K562 (cell line): ENCODE measurements around the gene GLB1L. TPM values are rescaled to one million over a fixed set of nuclear protein-coding genes. Genes with fewer than 3 reads are reported as not detected.

Experiments
- CREM ChIP-seq: IDR thresholded peaks from 2 replicates; pipeline ENCODE4 v1.6.1; 2014; ENCODE audit warnings: antibody characterized with exemption, low read depth
- CTBP1 ChIP-seq: fragments of 450-650 bp; IDR thresholded peaks from 2 replicates; pipeline ENCODE4 v1.6.1; 2016; ENCODE audit warnings: borderline replicate concordance
- DMBX1 ChIP-seq: fragments of 250-450 bp; sonication (Bioruptor Pico); IDR thresholded peaks from 2 replicates; pipeline ENCODE4 v1.8.0; 2022; ENCODE audit warnings: inconsistent platforms, mild to moderate bottlenecking, moderate library complexity, borderline replicate concordance
- ETV1 ChIP-seq: fragments of 450-650 bp; conservative IDR thresholded peaks from 2 replicates; pipeline ENCODE4 v1.6.1; 2016; ENCODE audit warnings: missing genetic modification characterization, control low read depth, low read depth, missing compliant biosample characterization
- RFX7 ChIP-seq: fragments of 250-450 bp; sonication (Bioruptor Pico); IDR thresholded peaks from 2 replicates; pipeline ENCODE4 v1.5.1; 2021; ENCODE audit warnings: mild to moderate bottlenecking
- SMARCB1 ChIP-seq: IDR thresholded peaks from 2 replicates; pipeline ENCODE4 v1.6.1; 2011; ENCODE audit warnings: improper control_type of control experiment, low read depth; ENCODE audit not compliant: insufficient read length
- THRAP3 ChIP-seq: fragments of 450-650 bp; IDR thresholded peaks from 2 replicates; pipeline ENCODE4 v1.6.1; 2016; ENCODE audit warnings: mild to moderate bottlenecking, inconsistent platforms, borderline replicate concordance
- ZNF583 ChIP-seq: fragments of 250-450 bp; sonication (Bioruptor Pico); IDR thresholded peaks from 2 replicates; pipeline ENCODE4 v1.4.0; 2020
- polyA plus RNA-seq, 8 experiments: library from polyadenylated mRNA; depleted of rRNA in 4 of 8; stranded (reverse) in 5 of 8; unstranded in 3 of 8; fragments of >200 nt; fragmentation: Nextera tagmentation in 2 of 8; fragmentation: Illumina TruSeq in 1 of 8; extraction: Ambion mirVana in 2 of 8; extraction: Trizol in 1 of 8; gene quantifications; 2 replicates each; pipeline versions ENCODE4 v1.2.1 to v1.2.3, GENCODE V29; 2011 to 2014; ENCODE audit warnings: inconsistent platforms in 1 of 8, missing spikeins in 1 of 8
- total RNA-seq, 7 experiments: library from RNA; depleted of rRNA in 6 of 7; stranded (reverse); fragments of >200 nt in 6 of 7; fragmentation: Illumina TruSeq in 2 of 7; extraction: Trizol in 2 of 7; gene quantifications; 2 replicates each; pipeline versions ENCODE4 v1.2.1 to v1.2.3, GENCODE V29; 2011 to 2021; ENCODE audit warnings: low replicate concordance in 1 of 7
- TF ChIP-seq, protein P1 (sequence below): sonication (generic); formaldehyde crosslinking; IDR thresholded peaks from 2 replicates; pipeline ENCODE4 v1.8.1; 2023; ENCODE audit warnings: mild to moderate bottlenecking, missing genetic modification reagents
- TF ChIP-seq, protein P2 (sequence below): fragments of 250-450 bp; sonication (Bioruptor Pico); IDR thresholded peaks from 2 replicates; pipeline ENCODE4 v1.5.0; 2020; ENCODE audit warnings: mild to moderate bottlenecking
- TF ChIP-seq, protein P3 (sequence below): fragments of 450-650 bp; IDR thresholded peaks from 2 replicates; pipeline ENCODE4 v1.6.1; 2018; ENCODE audit not compliant: partially characterized antibody

Gene GLB1L
- total and polyA plus RNA-seq, 9 of the 15 experiments (the other 6 are each of a cell fraction or from before 2014, with no cell fraction given) = 0.42 to 2.9 (median 2.5) TPM

DNA sequence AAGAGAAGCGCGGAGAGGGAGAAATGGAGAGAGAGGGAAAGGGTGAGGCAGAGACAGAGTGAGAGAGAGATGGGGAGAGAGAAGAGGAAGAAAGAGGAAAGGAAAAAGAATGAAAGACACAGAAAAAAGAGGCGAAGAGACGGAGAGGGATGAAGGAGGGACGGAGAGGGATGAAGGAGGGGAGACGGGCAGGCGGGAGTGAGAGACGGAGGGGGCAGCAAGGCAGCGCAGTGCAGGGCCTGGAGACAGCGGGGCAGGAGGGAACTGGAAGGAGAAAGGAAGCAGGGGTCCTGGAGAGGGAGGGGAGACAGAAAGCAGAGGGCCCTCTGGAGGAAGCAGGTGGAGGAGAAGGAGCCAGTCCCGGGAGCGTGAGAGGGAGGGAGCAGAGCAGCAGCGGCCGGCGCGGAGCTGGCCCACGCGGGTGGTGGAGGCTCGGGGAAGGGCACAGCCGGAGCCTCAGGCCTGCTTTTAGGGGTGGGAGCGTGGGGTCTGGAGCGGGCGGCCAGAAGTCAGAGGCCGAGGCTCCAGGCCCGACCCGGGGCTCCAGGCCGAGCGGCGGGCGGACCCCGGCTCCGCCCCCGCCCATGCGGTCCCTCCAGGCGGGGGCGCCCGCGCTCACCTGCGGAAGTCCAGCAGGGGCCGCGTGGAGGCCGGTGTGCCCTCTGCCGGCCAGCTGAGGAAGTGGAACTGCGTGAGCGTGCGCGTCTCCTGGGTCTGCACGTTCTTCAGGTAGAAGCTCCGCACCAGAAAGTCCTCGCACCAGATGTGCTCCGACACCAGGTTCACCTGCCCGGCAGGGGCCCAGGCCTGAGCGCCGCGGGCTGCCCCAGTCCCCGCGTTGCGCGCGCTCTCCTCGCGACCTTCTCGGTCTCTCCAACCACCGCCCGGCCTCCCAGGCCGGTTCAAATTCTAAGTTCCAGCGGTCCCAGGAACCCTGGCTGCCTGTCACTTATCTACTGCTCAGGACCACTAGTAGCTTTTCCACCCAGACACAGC is 49.4 kb upstream of the GLB1L start (continued):
- peak; percentile 81 for TF ChIP-seq CREM
- TF ChIP-seq THRAP3 = no peak
- TF ChIP-seq ZNF583 (CRISPR knock-in tag) = no peak
- peak; percentile 65 for TF ChIP-seq CTBP1
- no peak for TF ChIP-seq DMBX1 (CRISPR knock-in tag)
- TF ChIP-seq, protein P1, sequence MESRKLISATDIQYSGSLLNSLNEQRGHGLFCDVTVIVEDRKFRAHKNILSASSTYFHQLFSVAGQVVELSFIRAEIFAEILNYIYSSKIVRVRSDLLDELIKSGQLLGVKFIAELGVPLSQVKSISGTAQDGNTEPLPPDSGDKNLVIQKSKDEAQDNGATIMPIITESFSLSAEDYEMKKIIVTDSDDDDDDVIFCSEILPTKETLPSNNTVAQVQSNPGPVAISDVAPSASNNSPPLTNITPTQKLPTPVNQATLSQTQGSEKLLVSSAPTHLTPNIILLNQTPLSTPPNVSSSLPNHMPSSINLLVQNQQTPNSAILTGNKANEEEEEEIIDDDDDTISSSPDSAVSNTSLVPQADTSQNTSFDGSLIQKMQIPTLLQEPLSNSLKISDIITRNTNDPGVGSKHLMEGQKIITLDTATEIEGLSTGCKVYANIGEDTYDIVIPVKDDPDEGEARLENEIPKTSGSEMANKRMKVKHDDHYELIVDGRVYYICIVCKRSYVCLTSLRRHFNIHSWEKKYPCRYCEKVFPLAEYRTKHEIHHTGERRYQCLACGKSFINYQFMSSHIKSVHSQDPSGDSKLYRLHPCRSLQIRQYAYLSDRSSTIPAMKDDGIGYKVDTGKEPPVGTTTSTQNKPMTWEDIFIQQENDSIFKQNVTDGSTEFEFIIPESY (CRISPR knock-in tag) = peak; percentile 73
- TF ChIP-seq, protein P2, sequence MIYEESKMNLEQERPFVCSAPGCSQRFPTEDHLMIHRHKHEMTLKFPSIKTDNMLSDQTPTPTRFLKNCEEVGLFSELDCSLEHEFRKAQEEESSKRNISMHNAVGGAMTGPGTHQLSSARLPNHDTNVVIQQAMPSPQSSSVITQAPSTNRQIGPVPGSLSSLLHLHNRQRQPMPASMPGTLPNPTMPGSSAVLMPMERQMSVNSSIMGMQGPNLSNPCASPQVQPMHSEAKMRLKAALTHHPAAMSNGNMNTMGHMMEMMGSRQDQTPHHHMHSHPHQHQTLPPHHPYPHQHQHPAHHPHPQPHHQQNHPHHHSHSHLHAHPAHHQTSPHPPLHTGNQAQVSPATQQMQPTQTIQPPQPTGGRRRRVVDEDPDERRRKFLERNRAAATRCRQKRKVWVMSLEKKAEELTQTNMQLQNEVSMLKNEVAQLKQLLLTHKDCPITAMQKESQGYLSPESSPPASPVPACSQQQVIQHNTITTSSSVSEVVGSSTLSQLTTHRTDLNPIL = no peak
- TF ChIP-seq, protein P3, sequence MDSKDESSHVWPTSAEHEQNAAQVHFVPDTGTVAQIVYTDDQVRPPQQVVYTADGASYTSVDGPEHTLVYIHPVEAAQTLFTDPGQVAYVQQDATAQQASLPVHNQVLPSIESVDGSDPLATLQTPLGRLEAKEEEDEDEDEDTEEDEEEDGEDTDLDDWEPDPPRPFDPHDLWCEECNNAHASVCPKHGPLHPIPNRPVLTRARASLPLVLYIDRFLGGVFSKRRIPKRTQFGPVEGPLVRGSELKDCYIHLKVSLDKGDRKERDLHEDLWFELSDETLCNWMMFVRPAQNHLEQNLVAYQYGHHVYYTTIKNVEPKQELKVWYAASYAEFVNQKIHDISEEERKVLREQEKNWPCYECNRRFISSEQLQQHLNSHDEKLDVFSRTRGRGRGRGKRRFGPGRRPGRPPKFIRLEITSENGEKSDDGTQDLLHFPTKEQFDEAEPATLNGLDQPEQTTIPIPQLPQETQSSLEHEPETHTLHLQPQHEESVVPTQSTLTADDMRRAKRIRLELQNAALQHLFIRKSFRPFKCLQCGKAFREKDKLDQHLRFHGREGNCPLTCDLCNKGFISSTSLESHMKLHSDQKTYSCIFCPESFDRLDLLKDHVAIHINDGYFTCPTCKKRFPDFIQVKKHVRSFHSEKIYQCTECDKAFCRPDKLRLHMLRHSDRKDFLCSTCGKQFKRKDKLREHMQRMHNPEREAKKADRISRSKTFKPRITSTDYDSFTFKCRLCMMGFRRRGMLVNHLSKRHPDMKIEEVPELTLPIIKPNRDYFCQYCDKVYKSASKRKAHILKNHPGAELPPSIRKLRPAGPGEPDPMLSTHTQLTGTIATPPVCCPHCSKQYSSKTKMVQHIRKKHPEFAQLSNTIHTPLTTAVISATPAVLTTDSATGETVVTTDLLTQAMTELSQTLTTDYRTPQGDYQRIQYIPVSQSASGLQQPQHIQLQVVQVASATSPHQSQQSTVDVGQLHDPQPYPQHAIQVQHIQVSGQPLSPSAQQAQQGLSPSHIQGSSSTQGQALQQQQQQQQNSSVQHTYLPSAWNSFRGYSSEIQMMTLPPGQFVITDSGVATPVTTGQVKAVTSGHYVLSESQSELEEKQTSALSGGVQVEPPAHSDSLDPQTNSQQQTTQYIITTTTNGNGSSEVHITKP = no peak
- TF ChIP-seq RFX7 = no peak
- TF ChIP-seq ETV1 (tag) = no peak
- no peak for TF ChIP-seq SMARCB1
